NB4 (cell line): Measurements from ENCODE around the gene NDUFB3.

ENCODE experiments used
- DNase-seq: peaks from one replicate; pipeline ENCODE4 v3.0.0; 2010; ENCODE audit warnings: low read depth
- H3K4me3 ChIP-seq: one replicate; pipeline ENCODE4 v1.5.1; 2011; ENCODE audit warnings: mild to moderate bottlenecking, low read depth, low read length, moderate library complexity
- CTCF ChIP-seq: IDR thresholded peaks from one replicate; pipeline ENCODE4 v1.5.1; 2012; ENCODE audit warnings: low read depth, low read length
- MAX ChIP-seq: IDR thresholded peaks from 2 replicates; pipeline ENCODE4 v1.6.1; 2011; ENCODE audit warnings: low read depth, low read length
- MYC ChIP-seq: IDR thresholded peaks from 2 replicates; pipeline ENCODE4 v1.6.1; 2011; ENCODE audit warnings: low read depth, low read length
- POLR2A ChIP-seq: IDR thresholded peaks from 2 replicates; pipeline ENCODE4 v1.6.1; 2011; ENCODE audit warnings: mild to moderate bottlenecking; ENCODE audit not compliant: insufficient read length; ENCODE audit errors: extremely low read depth

Gene NDUFB3

GRCh38 chr2:201064797-201065329 lies 6.9 kb upstream of the NDUFB3 start:
- no peak for TF ChIP-seq CTCF
- TF ChIP-seq MYC: no peak
- TF ChIP-seq MAX: no peak
- no peak for TF ChIP-seq POLR2A
- H3K4me3 ChIP-seq: no peak overlapping the region
- DNase-seq: no peak

- peak; percentile 65 for DNase-seq
- H3K4me3 ChIP-seq: peak overlapping the region; percentile 92
- TF ChIP-seq MAX (no peak), MYC (0 out of 2 replicates have a peak, but pooled peaks have one; percentile 21)
Observed at GRCh38 chr2:201070948-201071478, 788 bp upstream of the NDUFB3 start.

- H3K4me3 ChIP-seq: peak overlapping the region; percentile 92
- DNase-seq: no peak
- TF ChIP-seq MAX (no peak), POLR2A (peak; percentile 8)
Observed at GRCh38 chr2:201072201-201072530, 365 bp downstream of the NDUFB3 start.

GRCh38 chr2:201073071-201073470 lies 1.3 kb downstream of the NDUFB3 start:
- TF ChIP-seq MYC (no peak), CTCF (no peak), POLR2A (no peak), MAX (no peak)
- H3K4me3 ChIP-seq: peak overlapping the region; percentile 92
- no peak for DNase-seq

GRCh38 chr2:201074996-201075395 lies 3.2 kb downstream of the NDUFB3 start:
- no peak overlapping the region for H3K4me3 ChIP-seq
- TF ChIP-seq POLR2A: no peak
- no peak for DNase-seq

- no peak for DNase-seq
- H3K4me3 ChIP-seq: no peak overlapping the region
- no peak for TF ChIP-seq MYC
- TF ChIP-seq MAX: no peak
- TF ChIP-seq CTCF: no peak
- no peak for TF ChIP-seq POLR2A
Observed at GRCh38 chr2:201084863-201085262, 13.1 kb downstream of the NDUFB3 start.

- no peak for DNase-seq
- no peak overlapping the region for H3K4me3 ChIP-seq
- no peak for TF ChIP-seq MYC
- TF ChIP-seq MAX: no peak
- TF ChIP-seq POLR2A: no peak
Observed at GRCh38 chr2:201090574-201090973, 18.8 kb downstream of the NDUFB3 start.

- DNase-seq: peak; percentile 58
- H3K4me3 ChIP-seq: no peak overlapping the region
- TF ChIP-seq POLR2A: no peak
- TF ChIP-seq MAX: no peak
- no peak for TF ChIP-seq CTCF
- TF ChIP-seq MYC: no peak
Observed at GRCh38 chr2:201093573-201093972, 21.8 kb downstream of the NDUFB3 start.
